K562 (cell line): Measurements from ENCODE around the gene CREB5. TPM values are rescaled to one million over a fixed set of nuclear protein-coding genes. Genes with fewer than 3 reads are reported as not detected.

Experiments used
- ATAC-seq: fragments of 200-7000 bp; cut with Tn5 transposase; 3 replicates; pipeline ENCODE4 v1.9.1; 2020; ENCODE audit warnings: moderate library complexity
- BruUV-seq: library from RNA; stranded (reverse); fragments of 400-500 nt; replicated peaks from 2 replicates; lab custom pipeline; 2021; lab: Mats Ljungman, UMichigan
- CTCF ChIA-PET: fragments of 300-600 bp; formaldehyde crosslinking; extraction: SDS; loops from one replicate; lab custom pipeline; 2021; ENCODE audit warnings: low intra/inter-chr PET ratio; lab: Yijun Ruan, JAX
- POLR2A ChIA-PET: fragments of 300-600, 350-650 bp; sonication (Branson Sonifier 250); formaldehyde crosslinking; extraction: SDS; loops from one replicate; lab custom pipeline; 2021; ENCODE audit warnings: antibody characterized with exemption, inconsistent platforms; lab: Yijun Ruan, JAX
- DNase-seq, 4 experiments: peaks; one replicate each; pipeline versions ENCODE4 v3.0.0 to v3.0.0-alpha.2; 2011 to 2018; ENCODE audit warnings: low spot score in 3 of 4, mixed read lengths in 3 of 4; ENCODE audit errors: extremely low read depth in 1 of 4
- FAIRE-seq: peaks from 2 replicates; lab custom pipeline; 2011; peaks lifted over from hg19 to GRCh38; lab: Jason Lieb, UNC
- H2AFZ ChIP-seq: 2 replicates; pipeline ENCODE4 v1.6.0; 2011; ENCODE audit warnings: low read depth, low read length, control low read depth, inconsistent platforms
- H3K27ac ChIP-seq: fragments of 200-600 bp; 3 replicates; pipeline ENCODE4 v1.8.0; 2011; ENCODE audit warnings: low read depth, mild to moderate bottlenecking, control low read depth, inconsistent platforms, low read length, moderate library complexity, mixed read lengths; ENCODE audit errors: extremely low read depth
- H3K27me3 ChIP-seq, 2 experiments: fragments of 300-600 bp in 1 of 2; 2 replicates in 1 of 2; 3 replicates in 1 of 2; pipeline versions ENCODE4 v1.6.0 to v1.8.0; 2011; ENCODE audit warnings: inconsistent platforms in 2 of 2, low read length in 2 of 2, mild to moderate bottlenecking in 1 of 2, mixed read lengths in 1 of 2, moderate library complexity in 1 of 2; ENCODE audit not compliant: control insufficient read depth in 2 of 2, insufficient read depth in 2 of 2
- H3K36me3 ChIP-seq: fragments of 300-600 bp; 3 replicates; pipeline ENCODE4 v1.8.0; 2011; ENCODE audit warnings: mild to moderate bottlenecking, low read length, inconsistent platforms; ENCODE audit not compliant: control insufficient read depth, insufficient read depth
- H3K4me1 ChIP-seq, 2 experiments: fragments of 200-600 bp in 1 of 2; replicated peaks in 1 of 2; 2 replicates in 1 of 2; 3 replicates in 1 of 2; pipeline versions ENCODE4 v1.5.1 to v1.8.0; 2011; ENCODE audit warnings: inconsistent platforms in 2 of 2, low read length in 2 of 2, mild to moderate bottlenecking in 1 of 2, mixed read lengths in 1 of 2, moderate library complexity in 1 of 2; ENCODE audit not compliant: control insufficient read depth in 2 of 2, insufficient read depth in 2 of 2
- H3K4me2 ChIP-seq: 2 replicates; pipeline ENCODE4 v1.6.1; 2011; ENCODE audit warnings: low read length, control low read depth, inconsistent platforms, mixed read lengths; ENCODE audit not compliant: insufficient read depth
- H3K4me3 ChIP-seq: fragments of 200-600 bp; sonication (generic), shearing (Covaris generic); 2 replicates; pipeline ENCODE4 v1.5.1; 2016; ENCODE audit warnings: control low read depth, inconsistent platforms
- H3K79me2 ChIP-seq: fragments of 200-600 bp; 3 replicates; pipeline ENCODE4 v1.8.0; 2011; ENCODE audit warnings: low read length, inconsistent platforms; ENCODE audit not compliant: control insufficient read depth, insufficient read depth
- H3K9ac ChIP-seq, 2 experiments: 2 replicates each; pipeline versions ENCODE4 v1.6.0 to v1.6.1; 2011; ENCODE audit warnings: low read depth in 2 of 2, low read length in 2 of 2, control low read depth in 1 of 2, inconsistent platforms in 1 of 2, mild to moderate bottlenecking in 1 of 2, mixed read lengths in 1 of 2; ENCODE audit not compliant: insufficient read depth in 1 of 2
- H3K9me1 ChIP-seq: one replicate; pipeline ENCODE4 v1.6.0; 2011; ENCODE audit warnings: inconsistent platforms, mild to moderate bottlenecking, low read length, moderate library complexity; ENCODE audit not compliant: control insufficient read depth, insufficient read depth
- H3K9me3 ChIP-seq: replicated peaks from 2 replicates; pipeline ENCODE4 v1.5.1; 2011; ENCODE audit warnings: low read depth, low read length, inconsistent platforms; ENCODE audit not compliant: control insufficient read depth, insufficient read depth
- H4K20me1 ChIP-seq: replicated peaks from 2 replicates; pipeline ENCODE4 v1.6.1; 2011; ENCODE audit warnings: low read length, inconsistent platforms, mixed read lengths; ENCODE audit not compliant: control insufficient read depth, insufficient read depth
- BACH1 ChIP-seq: fragments of 200-800 bp; sonication (Bioruptor generic); IDR thresholded peaks from 2 replicates; pipeline ENCODE4 v1.6.1; 2016; ENCODE audit warnings: missing genetic modification characterization, missing compliant biosample characterization
- EGR1 ChIP-seq: fragments of 450-650 bp; conservative IDR thresholded peaks from 2 replicates; pipeline ENCODE4 v1.6.1; 2017; ENCODE audit warnings: mild to moderate bottlenecking
- MAFG ChIP-seq: fragments of 450-650 bp; conservative IDR thresholded peaks from 2 replicates; pipeline ENCODE4 v1.6.1; 2016; ENCODE audit warnings: missing genetic modification characterization, missing compliant biosample characterization
- NFE2L1 ChIP-seq: fragments of 450-650 bp; IDR thresholded peaks from 2 replicates; pipeline ENCODE4 v1.6.1; 2016; ENCODE audit warnings: missing genetic modification characterization, low read depth, mild to moderate bottlenecking, missing compliant biosample characterization, moderate library complexity, borderline replicate concordance
- PHB ChIP-seq: fragments of 250-450 bp; sonication (Bioruptor Pico); IDR thresholded peaks from 2 replicates; pipeline ENCODE4 v1.5.0; 2021
- SNRNP70 ChIP-seq: fragments of 200-400 bp; formaldehyde crosslinking; optimal IDR thresholded peaks from 2 replicates; pipeline ENCODE3; 2017; ENCODE audit warnings: low read depth, low read length
- SREBF1 ChIP-seq: fragments of 150-350 bp; IDR thresholded peaks from 2 replicates; pipeline ENCODE4 v1.6.1; 2014; ENCODE audit warnings: antibody characterized with exemption, low read depth, low read length, borderline replicate concordance
- STAT5B ChIP-seq: fragments of 250-450 bp; sonication (Bioruptor Pico); IDR thresholded peaks from 2 replicates; pipeline ENCODE4 v1.8.0; 2021; ENCODE audit warnings: mild to moderate bottlenecking, inconsistent platforms
- WGBS: fragments of 100-300 bp; shearing (Covaris generic); methylation state at CpG from one replicate; pipeline ENCODE4 v1.1.6; 2016; ENCODE audit warnings: low coverage, mixed read lengths; ENCODE audit not compliant: insufficient coverage; ENCODE audit errors: missing lambda C conversion rate; 5-methylcytosine and 5-hydroxymethylcytosine counted together
- in situ Hi-C: fragments of 300-500 bp; cut with MboI; formaldehyde crosslinking; loops from 4 replicates; pipeline ENCODE4 v1.15.0; 2018; ENCODE audit warnings: inconsistent platforms, mixed read lengths
- intact Hi-C: fragments of 100-400 bp; cut with micrococcal nuclease; formaldehyde crosslinking; loops from 2 replicates; pipeline ENCODE4 v1.14.2; 2022
- polyA plus RNA-seq, 8 experiments: library from polyadenylated mRNA; depleted of rRNA in 4 of 8; stranded (reverse) in 5 of 8; unstranded in 3 of 8; fragments of >200 nt; fragmentation: Nextera tagmentation in 2 of 8; fragmentation: Illumina TruSeq in 1 of 8; extraction: Ambion mirVana in 2 of 8; extraction: Trizol in 1 of 8; gene quantifications; 2 replicates each; pipeline versions ENCODE4 v1.2.1 to v1.2.3, GENCODE V29; 2011 to 2014; ENCODE audit warnings: inconsistent platforms in 1 of 8, missing spikeins in 1 of 8
- total RNA-seq, 7 experiments: library from RNA; depleted of rRNA in 6 of 7; stranded (reverse); fragments of >200 nt in 6 of 7; fragmentation: Illumina TruSeq in 2 of 7; extraction: Trizol in 2 of 7; gene quantifications; 2 replicates each; pipeline versions ENCODE4 v1.2.1 to v1.2.3, GENCODE V29; 2011 to 2021; ENCODE audit warnings: low replicate concordance in 1 of 7
- TF ChIP-seq, protein P1 (sequence below): fragments of 450-650 bp; IDR thresholded peaks from 2 replicates; pipeline ENCODE4 v1.6.1; 2016
- TF ChIP-seq, protein P2 (sequence below): fragments of 250-450 bp; sonication (Bioruptor Pico); IDR thresholded peaks from 2 replicates; pipeline ENCODE4 v1.4.0; 2020

CREB5 gene
- total and polyA plus RNA-seq, 9 of the 15 experiments (the other 6 are each of a cell fraction or from before 2014, with no cell fraction given): 0.33 to 6.4 (median 1.8) TPM

- WGBS: 3% methylated on average over 5 of the region's 5 CpGs
- Histone ChIP-seq H3K27ac (no peak overlapping the region), H3K9me3 (no peaks in the 10 kb centered on the region)
- no peak for ATAC-seq
- TF ChIP-seq SREBF1 (no peak), SNRNP70 (no peak)
- TF ChIP-seq, protein P1, sequence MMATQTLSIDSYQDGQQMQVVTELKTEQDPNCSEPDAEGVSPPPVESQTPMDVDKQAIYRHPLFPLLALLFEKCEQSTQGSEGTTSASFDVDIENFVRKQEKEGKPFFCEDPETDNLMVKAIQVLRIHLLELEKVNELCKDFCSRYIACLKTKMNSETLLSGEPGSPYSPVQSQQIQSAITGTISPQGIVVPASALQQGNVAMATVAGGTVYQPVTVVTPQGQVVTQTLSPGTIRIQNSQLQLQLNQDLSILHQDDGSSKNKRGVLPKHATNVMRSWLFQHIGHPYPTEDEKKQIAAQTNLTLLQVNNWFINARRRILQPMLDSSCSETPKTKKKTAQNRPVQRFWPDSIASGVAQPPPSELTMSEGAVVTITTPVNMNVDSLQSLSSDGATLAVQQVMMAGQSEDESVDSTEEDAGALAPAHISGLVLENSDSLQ: peak; percentile 61; the same call in 1 of the 2 replicates
- TF ChIP-seq, all 486 proteins: peak for 1
- intact Hi-C loops: no loop called here
- DNase-seq (no peak), FAIRE-seq (no peak)
- ChIA-PET CTCF (no interaction called here), POLR2A (no interaction called here)
- BruUV-seq: no TSS peak
- Histone ChIP-seq H4K20me1 (no peaks in the 10 kb centered on the region), H3K4me2 (no peak overlapping the region), H3K4me3 (no peak overlapping the region), H2AFZ (no peak overlapping the region), H3K9ac (no peak overlapping the region), H3K36me3 (no peaks in the 10 kb centered on the region), H3K4me1 (peaks cover 0 to 6% of the 10 kb centered on the region in 2 experiments; a peak in 2 of 5 replicates), H3K79me2 (no peaks in the 10 kb centered on the region), H3K9me1 (no peaks in the 10 kb centered on the region), H3K27me3 (peaks cover 0 to 5% of the 10 kb centered on the region in 2 experiments; a peak in 1 of 5 replicates)
- in situ Hi-C loops: no loop called here
These were observed 6.1 kb upstream of the CREB5 start for GRCh38 chr7:28406192-28406591.

- no peak for FAIRE-seq
- in situ Hi-C loops (no loop called here), intact Hi-C loops (no loop called here)
- Histone ChIP-seq H3K27ac (no peak overlapping the region), H3K4me3 (no peak overlapping the region), H3K36me3 (no peaks in the 10 kb centered on the region), H3K27me3 (peaks cover 0 to 5% of the 10 kb centered on the region in 2 experiments; a peak in 1 of 5 replicates), H3K4me1 (peaks cover 0 to 6% of the 10 kb centered on the region in 2 experiments; a peak in 2 of 5 replicates), H3K9me1 (no peaks in the 10 kb centered on the region), H3K4me2 (no peak overlapping the region), H2AFZ (no peak overlapping the region), H3K9ac (no peak overlapping the region), H4K20me1 (no peaks in the 10 kb centered on the region), H3K9me3 (no peaks in the 10 kb centered on the region), H3K79me2 (no peaks in the 10 kb centered on the region)
- DNase-seq: no peak
- ChIA-PET CTCF (no interaction called here), POLR2A (no interaction called here)
- no TSS peak for BruUV-seq
- 3% methylated on average over 2 of the region's 2 CpGs for WGBS
- no peak for ATAC-seq
- TF ChIP-seq EGR1 (no peak), NFE2L1 (0 out of 2 replicates have a peak, but pooled peaks have one; percentile 47), STAT5B (no peak), MAFG (tag) (peak; percentile 65), BACH1 (tag) (no peak), PHB (CRISPR knock-in tag) (no peak)
- TF ChIP-seq, protein P2, sequence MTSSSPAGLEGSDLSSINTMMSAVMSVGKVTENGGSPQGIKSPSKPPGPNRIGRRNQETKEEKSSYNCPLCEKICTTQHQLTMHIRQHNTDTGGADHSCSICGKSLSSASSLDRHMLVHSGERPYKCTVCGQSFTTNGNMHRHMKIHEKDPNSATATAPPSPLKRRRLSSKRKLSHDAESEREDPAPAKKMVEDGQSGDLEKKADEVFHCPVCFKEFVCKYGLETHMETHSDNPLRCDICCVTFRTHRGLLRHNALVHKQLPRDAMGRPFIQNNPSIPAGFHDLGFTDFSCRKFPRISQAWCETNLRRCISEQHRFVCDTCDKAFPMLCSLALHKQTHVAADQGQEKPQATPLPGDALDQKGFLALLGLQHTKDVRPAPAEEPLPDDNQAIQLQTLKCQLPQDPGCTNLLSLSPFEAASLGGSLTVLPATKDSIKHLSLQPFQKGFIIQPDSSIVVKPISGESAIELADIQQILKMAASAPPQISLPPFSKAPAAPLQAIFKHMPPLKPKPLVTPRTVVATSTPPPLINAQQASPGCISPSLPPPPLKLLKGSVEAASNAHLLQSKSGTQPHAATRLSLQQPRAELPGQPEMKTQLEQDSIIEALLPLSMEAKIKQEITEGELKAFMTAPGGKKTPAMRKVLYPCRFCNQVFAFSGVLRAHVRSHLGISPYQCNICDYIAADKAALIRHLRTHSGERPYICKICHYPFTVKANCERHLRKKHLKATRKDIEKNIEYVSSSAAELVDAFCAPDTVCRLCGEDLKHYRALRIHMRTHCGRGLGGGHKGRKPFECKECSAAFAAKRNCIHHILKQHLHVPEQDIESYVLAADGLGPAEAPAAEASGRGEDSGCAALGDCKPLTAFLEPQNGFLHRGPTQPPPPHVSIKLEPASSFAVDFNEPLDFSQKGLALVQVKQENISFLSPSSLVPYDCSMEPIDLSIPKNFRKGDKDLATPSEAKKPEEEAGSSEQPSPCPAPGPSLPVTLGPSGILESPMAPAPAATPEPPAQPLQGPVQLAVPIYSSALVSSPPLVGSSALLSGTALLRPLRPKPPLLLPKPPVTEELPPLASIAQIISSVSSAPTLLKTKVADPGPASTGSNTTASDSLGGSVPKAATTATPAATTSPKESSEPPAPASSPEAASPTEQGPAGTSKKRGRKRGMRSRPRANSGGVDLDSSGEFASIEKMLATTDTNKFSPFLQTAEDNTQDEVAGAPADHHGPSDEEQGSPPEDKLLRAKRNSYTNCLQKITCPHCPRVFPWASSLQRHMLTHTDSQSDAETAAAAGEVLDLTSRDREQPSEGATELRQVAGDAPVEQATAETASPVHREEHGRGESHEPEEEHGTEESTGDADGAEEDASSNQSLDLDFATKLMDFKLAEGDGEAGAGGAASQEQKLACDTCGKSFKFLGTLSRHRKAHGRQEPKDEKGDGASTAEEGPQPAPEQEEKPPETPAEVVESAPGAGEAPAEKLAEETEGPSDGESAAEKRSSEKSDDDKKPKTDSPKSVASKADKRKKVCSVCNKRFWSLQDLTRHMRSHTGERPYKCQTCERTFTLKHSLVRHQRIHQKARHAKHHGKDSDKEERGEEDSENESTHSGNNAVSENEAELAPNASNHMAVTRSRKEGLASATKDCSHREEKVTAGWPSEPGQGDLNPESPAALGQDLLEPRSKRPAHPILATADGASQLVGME: no peak
These were observed 4.7 kb upstream of the CREB5 start for GRCh38 chr7:28407651-28408050.
